Superior temporal gyrus (tissue), 1 donor: ENCODE results near the gene KDR.

Source experiments
- DNase-seq: peaks from one replicate; pipeline ENCODE4 v3.0.0-alpha.2; 2016; ENCODE audit errors: extremely low spot score

Gene KDR

DNA sequence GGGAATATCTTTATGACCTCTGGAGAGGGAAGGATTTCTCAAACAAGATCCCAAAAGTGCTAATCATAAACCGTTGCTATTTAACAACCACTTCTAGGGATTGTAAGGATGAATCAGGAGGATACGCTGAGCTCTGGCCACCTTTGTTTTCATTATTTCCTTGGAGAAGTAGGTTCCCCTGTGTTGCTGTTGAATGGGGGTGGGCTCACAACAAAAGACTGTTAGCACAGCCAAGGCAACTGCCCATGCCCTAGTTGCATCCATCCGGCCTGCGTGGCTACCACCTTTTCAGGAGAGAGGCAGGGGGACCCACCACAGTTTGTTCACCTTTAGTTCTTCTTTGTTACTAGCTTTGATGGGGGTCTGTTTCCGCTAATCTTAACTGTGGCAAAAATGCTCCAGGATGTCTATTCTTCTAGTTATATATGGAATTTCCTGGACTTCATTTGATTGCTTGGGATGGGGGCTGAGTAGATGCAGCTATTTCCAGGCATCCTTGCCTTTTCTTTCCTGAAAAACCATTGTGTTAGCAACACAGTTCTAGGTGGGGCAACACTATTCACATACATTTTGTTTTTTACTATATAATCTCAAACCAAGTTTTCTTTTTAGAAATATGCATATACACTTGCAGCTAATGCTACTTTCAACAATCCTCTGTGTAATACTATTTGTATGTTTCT lies 95.4 kb downstream of the KDR start:
- DNase-seq, result no peak

DNA sequence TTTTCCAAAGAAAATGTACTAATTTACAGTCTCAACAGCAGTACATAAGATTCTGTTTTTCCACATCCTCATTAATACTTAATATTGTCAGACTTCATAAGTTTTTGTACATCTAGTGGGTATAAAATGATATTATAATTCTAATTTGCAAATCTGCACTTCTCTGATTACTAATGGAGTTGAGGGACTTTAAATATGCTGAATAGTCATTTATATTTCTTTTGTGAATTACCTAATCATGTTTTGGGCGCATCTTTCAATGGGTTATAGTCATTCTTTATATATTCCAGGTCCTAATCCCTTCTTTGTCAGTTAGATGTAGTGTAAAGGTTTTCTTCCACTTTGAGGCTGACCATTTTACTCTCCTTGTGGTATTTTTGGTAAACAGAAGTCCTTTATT lies 96.1 kb downstream of the KDR start:
- no peak for DNase-seq
